GM12873 (cell line): ENCODE results near the gene CCDC85C.

Experiments used
- CTCF ChIP-seq: IDR thresholded peaks from 2 replicates; pipeline ENCODE4 v1.5.1; 2012; ENCODE audit warnings: low read depth, mild to moderate bottlenecking, moderate library complexity, low read length, control low read depth; ENCODE audit not compliant: insufficient read depth; ENCODE audit errors: missing control alignments

Gene CCDC85C

GRCh38 chr14:99546234-99546879 lies 57.6 kb downstream of the CCDC85C start:
- no peak for TF ChIP-seq CTCF

GRCh38 chr14:99545586-99545985 lies 58.4 kb downstream of the CCDC85C start:
- no peak for TF ChIP-seq CTCF

DNA sequence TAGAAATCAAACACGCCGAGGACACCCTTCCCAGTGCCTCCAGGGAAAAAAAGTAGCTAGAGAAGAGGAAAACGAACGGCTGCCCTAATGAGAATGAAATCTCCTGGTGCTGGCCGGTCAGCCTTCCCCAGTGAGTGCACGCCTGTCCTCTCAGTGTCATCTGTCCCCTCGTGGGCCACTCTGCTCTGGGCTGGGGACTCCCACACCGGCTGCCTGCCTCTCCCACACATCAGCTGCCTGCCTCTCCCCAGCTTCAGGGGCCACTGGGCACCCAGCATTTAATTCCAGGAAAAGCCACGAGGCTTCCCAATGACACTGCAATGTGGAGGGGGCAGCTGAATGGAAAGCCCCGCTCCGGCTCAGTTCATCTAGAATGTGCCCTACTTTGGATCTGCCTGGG lies 59.0 kb downstream of the CCDC85C start:
- TF ChIP-seq CTCF = no peak

- no peak for TF ChIP-seq CTCF
Measured at GRCh38 chr14:99543985-99544384, 60.0 kb downstream of the CCDC85C start.

- TF ChIP-seq CTCF = no peak
Measured at GRCh38 chr14:99543370-99543769, 60.6 kb downstream of the CCDC85C start.

- no peak for TF ChIP-seq CTCF
Measured at GRCh38 chr14:99542566-99542965, 61.4 kb downstream of the CCDC85C start.

- no peak for TF ChIP-seq CTCF
Measured at GRCh38 chr14:99541677-99542470, 62.1 kb downstream of the CCDC85C start.
